ENCODE results near the gene NT5DC3. TPM values are rescaled to one million over a fixed set of nuclear protein-coding genes. Genes with fewer than 3 reads are reported as not detected.

NT5DC3 gene
- polyA plus RNA-seq, 12 donors: 4.7 to 15.6 (median 10.6) TPM; not detected in 1

- DNase-seq: no peak
Observed at GRCh38 chr12:103833095-103833775, 7.8 kb downstream of the NT5DC3 start.

GRCh38 chr12:103832048-103832997 is 8.7 kb downstream of the NT5DC3 start:
- DNase-seq: no peak

GRCh38 chr12:103830730-103831320 is 10.2 kb downstream of the NT5DC3 start:
- no peak for DNase-seq

- no peak for DNase-seq
Observed at GRCh38 chr12:103830025-103830725, 10.9 kb downstream of the NT5DC3 start.

GRCh38 chr12:103829092-103829491 is 11.9 kb downstream of the NT5DC3 start:
- no peak for DNase-seq

- DNase-seq: no peak
Observed at GRCh38 chr12:103827911-103828391, 13.1 kb downstream of the NT5DC3 start.

- no peak for DNase-seq
Observed at GRCh38 chr12:103824845-103825244, 16.2 kb downstream of the NT5DC3 start.

GRCh38 chr12:103824290-103824689 is 16.7 kb downstream of the NT5DC3 start:
- no peak for DNase-seq

- DNase-seq: no peak
Observed at GRCh38 chr12:103823871-103824270, 17.2 kb downstream of the NT5DC3 start.

GRCh38 chr12:103821773-103822172 is 19.3 kb downstream of the NT5DC3 start:
- no peak for DNase-seq

GRCh38 chr12:103820881-103821489 is 20.0 kb downstream of the NT5DC3 start:
- DNase-seq: no peak

- DNase-seq: no peak
Observed at GRCh38 chr12:103820361-103820760, 20.7 kb downstream of the NT5DC3 start.

GRCh38 chr12:103819892-103820291 is 21.1 kb downstream of the NT5DC3 start:
- DNase-seq: no peak

GRCh38 chr12:103819312-103819711 is 21.7 kb downstream of the NT5DC3 start:
- no peak for DNase-seq

GRCh38 chr12:103817791-103818190 is 23.2 kb downstream of the NT5DC3 start:
- no peak for DNase-seq

GRCh38 chr12:103816663-103817062 is 24.4 kb downstream of the NT5DC3 start:
- DNase-seq: no peak

GRCh38 chr12:103814436-103814835 is 26.6 kb downstream of the NT5DC3 start:
- no peak for DNase-seq

GRCh38 chr12:103813949-103814348 is 27.1 kb downstream of the NT5DC3 start:
- DNase-seq: no peak

GRCh38 chr12:103813426-103813825 is 27.6 kb downstream of the NT5DC3 start:
- DNase-seq: no peak

GRCh38 chr12:103812789-103813188 is 28.2 kb downstream of the NT5DC3 start:
- DNase-seq: no peak

GRCh38 chr12:103811791-103812190 is 29.2 kb downstream of the NT5DC3 start:
- DNase-seq: no peak
